Skin epidermis (tissue), 12 donors: ENCODE results near the gene FIGN.

Experiments used
- H3K27ac ChIP-seq, 21 experiments: fragments of 200-600 bp; sonication (generic) in 11 of 21; one replicate each; pipeline ENCODE4 v1.5.0; 2020; ENCODE audit warnings: mild to moderate bottlenecking in 3 of 21, inconsistent platforms in 2 of 21, moderate library complexity in 2 of 21
- H3K4me3 ChIP-seq, 7 experiments: fragments of 200-600 bp; sonication (generic) in 2 of 7; one replicate each; pipeline ENCODE4 v1.5.0; 2020; ENCODE audit warnings: inconsistent platforms in 2 of 7, mild to moderate bottlenecking in 2 of 7, moderate library complexity in 1 of 7

The FIGN gene

GRCh38 chr2:163637871-163638270 is 97.9 kb downstream of the FIGN start:
- no peak overlapping the region for H3K4me3 ChIP-seq
- H3K27ac ChIP-seq: no peak overlapping the region

GRCh38 chr2:163633291-163633690 is 102.5 kb downstream of the FIGN start:
- H3K4me3 ChIP-seq: no peak overlapping the region
- H3K27ac ChIP-seq: no peak overlapping the region

- H3K27ac ChIP-seq: no peak overlapping the region
- H3K4me3 ChIP-seq: no peak overlapping the region
These were observed 105.0 kb downstream of the FIGN start for GRCh38 chr2:163630836-163631235.

GRCh38 chr2:163626639-163627109 is 109.1 kb downstream of the FIGN start:
- Histone ChIP-seq H3K27ac (no peak overlapping the region), H3K4me3 (no peak overlapping the region)

GRCh38 chr2:163626208-163626607 is 109.6 kb downstream of the FIGN start:
- Histone ChIP-seq H3K4me3 (no peak overlapping the region), H3K27ac (no peak overlapping the region)

- Histone ChIP-seq H3K4me3 (no peak overlapping the region), H3K27ac (no peak overlapping the region)
These were observed 110.2 kb downstream of the FIGN start for GRCh38 chr2:163625632-163626031.

GRCh38 chr2:163621445-163622004 is 114.3 kb downstream of the FIGN start:
- no peak overlapping the region for H3K4me3 ChIP-seq

GRCh38 chr2:163617517-163617916 is 118.3 kb downstream of the FIGN start:
- Histone ChIP-seq H3K4me3 (no peak overlapping the region), H3K27ac (no peak overlapping the region)

More at GRCh38 chr2:163621445-163622004, 114.3 kb downstream of the FIGN start:
- no peak overlapping the region for H3K27ac ChIP-seq

GRCh38 chr2:163613266-163613731 is 122.5 kb downstream of the FIGN start:
- H3K27ac ChIP-seq: no peak overlapping the region
- H3K4me3 ChIP-seq: no peak overlapping the region

- H3K27ac ChIP-seq: no peak overlapping the region
- no peak overlapping the region for H3K4me3 ChIP-seq
These were observed 123.5 kb downstream of the FIGN start for GRCh38 chr2:163612332-163612731.

GRCh38 chr2:163611557-163611906 is 124.3 kb downstream of the FIGN start:
- H3K27ac ChIP-seq: no peak overlapping the region
- H3K4me3 ChIP-seq: no peak overlapping the region

- Histone ChIP-seq H3K4me3 (no peak overlapping the region), H3K27ac (no peak overlapping the region)
These were observed 124.8 kb downstream of the FIGN start for GRCh38 chr2:163610817-163611556.

GRCh38 chr2:163607630-163608029 is 128.2 kb downstream of the FIGN start:
- no peak overlapping the region for H3K4me3 ChIP-seq
- H3K27ac ChIP-seq: no peak overlapping the region

GRCh38 chr2:163606878-163607277 is 128.9 kb downstream of the FIGN start:
- Histone ChIP-seq H3K4me3 (no peak overlapping the region), H3K27ac (no peak overlapping the region)

- H3K27ac ChIP-seq: no peak overlapping the region
These were observed 130.0 kb downstream of the FIGN start for GRCh38 chr2:163605779-163606178.

GRCh38 chr2:163604941-163605555 is 130.8 kb downstream of the FIGN start:
- Histone ChIP-seq H3K4me3 (no peak overlapping the region), H3K27ac (no peak overlapping the region)

More at GRCh38 chr2:163605779-163606178, 130.0 kb downstream of the FIGN start:
- H3K4me3 ChIP-seq: no peak overlapping the region

- H3K4me3 ChIP-seq: no peak overlapping the region
- H3K27ac ChIP-seq: no peak overlapping the region
These were observed 133.6 kb downstream of the FIGN start for GRCh38 chr2:163602196-163602595.

GRCh38 chr2:163601377-163601776 is 134.4 kb downstream of the FIGN start:
- H3K27ac ChIP-seq: no peak overlapping the region
- no peak overlapping the region for H3K4me3 ChIP-seq

- no peak overlapping the region for H3K4me3 ChIP-seq
These were observed 135.0 kb downstream of the FIGN start for GRCh38 chr2:163600801-163601200.

GRCh38 chr2:163595028-163595427 is 140.8 kb downstream of the FIGN start:
- H3K4me3 ChIP-seq: no peak overlapping the region
- no peak overlapping the region for H3K27ac ChIP-seq

More at GRCh38 chr2:163600801-163601200, 135.0 kb downstream of the FIGN start:
- H3K27ac ChIP-seq: no peak overlapping the region

- H3K27ac ChIP-seq: no peak overlapping the region
- H3K4me3 ChIP-seq: no peak overlapping the region
These were observed 141.3 kb downstream of the FIGN start for GRCh38 chr2:163594497-163594896.
